ENCODE measurements around the gene HUNK.
"Not testable (repeated sequence)": the region's sequence is repeated elsewhere in the genome, so short reads cannot be mapped to it uniquely, and the experiment has no call there.

DNA sequence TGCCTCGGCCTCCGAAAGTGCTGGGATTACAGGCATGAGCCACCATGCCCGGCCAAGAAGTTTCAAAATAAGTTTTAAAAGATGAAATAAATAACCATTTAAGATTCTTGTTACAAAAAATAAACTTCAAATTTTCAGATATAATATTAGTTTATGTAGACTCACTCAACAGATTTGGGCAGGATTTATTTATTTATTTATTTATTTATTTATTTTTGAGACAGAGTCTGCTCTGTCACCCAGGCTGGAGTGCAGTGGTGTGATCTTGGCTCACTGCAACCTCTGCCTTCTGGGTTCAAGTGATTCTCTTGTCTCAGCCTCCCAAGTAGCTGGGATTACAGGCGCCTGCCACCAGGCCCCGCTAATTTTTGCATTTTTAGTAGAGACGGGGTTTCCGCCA lies 15.2 kb upstream of the HUNK start:
- TF ChIP-seq EZH2phosphoT487 (IDR thresholded peaks at IDR 0.05; ENCODE audit: low read depth, severe bottlenecking, unreplicated experiment), result not testable (repeated sequence)
- TF ChIP-seq, protein P1, sequence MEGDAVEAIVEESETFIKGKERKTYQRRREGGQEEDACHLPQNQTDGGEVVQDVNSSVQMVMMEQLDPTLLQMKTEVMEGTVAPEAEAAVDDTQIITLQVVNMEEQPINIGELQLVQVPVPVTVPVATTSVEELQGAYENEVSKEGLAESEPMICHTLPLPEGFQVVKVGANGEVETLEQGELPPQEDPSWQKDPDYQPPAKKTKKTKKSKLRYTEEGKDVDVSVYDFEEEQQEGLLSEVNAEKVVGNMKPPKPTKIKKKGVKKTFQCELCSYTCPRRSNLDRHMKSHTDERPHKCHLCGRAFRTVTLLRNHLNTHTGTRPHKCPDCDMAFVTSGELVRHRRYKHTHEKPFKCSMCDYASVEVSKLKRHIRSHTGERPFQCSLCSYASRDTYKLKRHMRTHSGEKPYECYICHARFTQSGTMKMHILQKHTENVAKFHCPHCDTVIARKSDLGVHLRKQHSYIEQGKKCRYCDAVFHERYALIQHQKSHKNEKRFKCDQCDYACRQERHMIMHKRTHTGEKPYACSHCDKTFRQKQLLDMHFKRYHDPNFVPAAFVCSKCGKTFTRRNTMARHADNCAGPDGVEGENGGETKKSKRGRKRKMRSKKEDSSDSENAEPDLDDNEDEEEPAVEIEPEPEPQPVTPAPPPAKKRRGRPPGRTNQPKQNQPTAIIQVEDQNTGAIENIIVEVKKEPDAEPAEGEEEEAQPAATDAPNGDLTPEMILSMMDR (IDR thresholded peaks at IDR 0.05; ENCODE audit: poor library complexity), result not testable (repeated sequence)
